ENCODE data around the gene PRSS22. TPM values are rescaled to one million over a fixed set of nuclear protein-coding genes. Genes with fewer than 3 reads are reported as not detected.

Gene PRSS22
- total and polyA plus RNA-seq, 2 experiments from 2014 or later: 1.3 to 2.0 TPM

DNA sequence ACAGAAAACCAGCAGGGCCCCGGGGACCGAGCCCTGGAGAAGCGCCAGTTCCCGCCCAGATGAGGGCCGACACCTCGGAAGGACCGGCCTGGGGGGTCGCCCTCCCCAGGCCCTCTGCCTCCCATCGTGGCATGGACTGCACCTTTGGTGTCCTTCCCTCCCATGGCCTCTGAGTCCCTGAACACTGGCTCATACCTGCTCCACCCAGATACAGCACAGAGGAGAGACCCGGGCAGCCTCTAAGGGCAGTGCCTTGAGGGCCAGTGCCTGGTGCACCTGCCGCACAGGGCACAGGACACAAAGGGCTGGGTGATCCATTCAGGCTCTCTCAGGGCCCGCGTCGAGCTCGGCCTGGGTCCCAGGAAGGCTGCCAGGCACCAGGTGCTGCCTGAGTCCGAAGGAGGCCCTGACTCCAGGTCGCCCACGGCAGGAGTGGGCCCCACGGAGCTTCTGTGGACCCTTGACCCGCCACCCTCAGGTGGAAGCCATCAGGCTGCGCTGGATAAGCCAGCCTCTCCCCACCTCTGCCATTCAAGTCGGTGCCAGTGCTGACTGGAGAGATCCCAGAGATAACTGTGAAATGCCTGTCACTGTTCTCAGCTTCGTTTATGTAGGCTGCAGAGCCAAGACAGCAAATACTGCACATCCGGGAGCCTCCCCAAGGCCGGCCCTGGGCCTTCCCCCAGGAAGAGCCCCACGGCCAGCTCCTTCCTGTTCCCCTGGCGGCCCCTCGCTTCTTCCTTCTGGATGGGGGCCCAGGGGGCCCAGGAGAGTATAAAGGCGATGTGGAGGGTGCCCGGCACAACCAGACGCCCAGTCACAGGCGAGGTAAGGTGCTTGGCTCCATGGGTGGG, 28.2 kb downstream of the PRSS22 start, which contains the start of gene ZG16B:
Gene ZG16B, plus strand, starts transcription at position 803 of the 854 bp plus-strand sequence. CDS start 139 bp downstream, outside the sequence.
- Mint-ChIP-seq H3K4me3 (no peak within 1 kb of the TSS), H3K27me3 (ENCODE audit: insufficient read depth, low read depth, poor library complexity) (peaks cover 9% of the 10 kb centered on the region), H3K4me1 (no peaks in the 10 kb centered on the region), H3K9me3 (no peaks in the 10 kb centered on the region; the same call in 2 of the 3 replicates), H3K36me3 (ENCODE audit: low read depth) (no peaks in the 10 kb centered on the region), H3K27ac (no peak within 1 kb of the TSS)
- no peak within 1 kb of the TSS for H3K4me2 ChIP-seq
- DNase-seq (ENCODE audit: low spot score) (no peak), ATAC-seq (no peak)
- no peak for TF ChIP-seq ZNF331 (CRISPR knock-in tag; IDR thresholded peaks at IDR 0.05; ENCODE audit: low read depth)
- TF ChIP-seq, protein P1, sequence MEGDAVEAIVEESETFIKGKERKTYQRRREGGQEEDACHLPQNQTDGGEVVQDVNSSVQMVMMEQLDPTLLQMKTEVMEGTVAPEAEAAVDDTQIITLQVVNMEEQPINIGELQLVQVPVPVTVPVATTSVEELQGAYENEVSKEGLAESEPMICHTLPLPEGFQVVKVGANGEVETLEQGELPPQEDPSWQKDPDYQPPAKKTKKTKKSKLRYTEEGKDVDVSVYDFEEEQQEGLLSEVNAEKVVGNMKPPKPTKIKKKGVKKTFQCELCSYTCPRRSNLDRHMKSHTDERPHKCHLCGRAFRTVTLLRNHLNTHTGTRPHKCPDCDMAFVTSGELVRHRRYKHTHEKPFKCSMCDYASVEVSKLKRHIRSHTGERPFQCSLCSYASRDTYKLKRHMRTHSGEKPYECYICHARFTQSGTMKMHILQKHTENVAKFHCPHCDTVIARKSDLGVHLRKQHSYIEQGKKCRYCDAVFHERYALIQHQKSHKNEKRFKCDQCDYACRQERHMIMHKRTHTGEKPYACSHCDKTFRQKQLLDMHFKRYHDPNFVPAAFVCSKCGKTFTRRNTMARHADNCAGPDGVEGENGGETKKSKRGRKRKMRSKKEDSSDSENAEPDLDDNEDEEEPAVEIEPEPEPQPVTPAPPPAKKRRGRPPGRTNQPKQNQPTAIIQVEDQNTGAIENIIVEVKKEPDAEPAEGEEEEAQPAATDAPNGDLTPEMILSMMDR (conservative IDR thresholded peaks at IDR 0.05; ENCODE audit: low read depth in 2 of 2): no peak
- no peak for TF ChIP-seq ZNF114 (CRISPR knock-in tag; IDR thresholded peaks at IDR 0.05)
- no peak for TF ChIP-seq STAT1 (IDR thresholded peaks at IDR 0.05; ENCODE audit: unreplicated experiment)
- TF ChIP-seq, protein P2, sequence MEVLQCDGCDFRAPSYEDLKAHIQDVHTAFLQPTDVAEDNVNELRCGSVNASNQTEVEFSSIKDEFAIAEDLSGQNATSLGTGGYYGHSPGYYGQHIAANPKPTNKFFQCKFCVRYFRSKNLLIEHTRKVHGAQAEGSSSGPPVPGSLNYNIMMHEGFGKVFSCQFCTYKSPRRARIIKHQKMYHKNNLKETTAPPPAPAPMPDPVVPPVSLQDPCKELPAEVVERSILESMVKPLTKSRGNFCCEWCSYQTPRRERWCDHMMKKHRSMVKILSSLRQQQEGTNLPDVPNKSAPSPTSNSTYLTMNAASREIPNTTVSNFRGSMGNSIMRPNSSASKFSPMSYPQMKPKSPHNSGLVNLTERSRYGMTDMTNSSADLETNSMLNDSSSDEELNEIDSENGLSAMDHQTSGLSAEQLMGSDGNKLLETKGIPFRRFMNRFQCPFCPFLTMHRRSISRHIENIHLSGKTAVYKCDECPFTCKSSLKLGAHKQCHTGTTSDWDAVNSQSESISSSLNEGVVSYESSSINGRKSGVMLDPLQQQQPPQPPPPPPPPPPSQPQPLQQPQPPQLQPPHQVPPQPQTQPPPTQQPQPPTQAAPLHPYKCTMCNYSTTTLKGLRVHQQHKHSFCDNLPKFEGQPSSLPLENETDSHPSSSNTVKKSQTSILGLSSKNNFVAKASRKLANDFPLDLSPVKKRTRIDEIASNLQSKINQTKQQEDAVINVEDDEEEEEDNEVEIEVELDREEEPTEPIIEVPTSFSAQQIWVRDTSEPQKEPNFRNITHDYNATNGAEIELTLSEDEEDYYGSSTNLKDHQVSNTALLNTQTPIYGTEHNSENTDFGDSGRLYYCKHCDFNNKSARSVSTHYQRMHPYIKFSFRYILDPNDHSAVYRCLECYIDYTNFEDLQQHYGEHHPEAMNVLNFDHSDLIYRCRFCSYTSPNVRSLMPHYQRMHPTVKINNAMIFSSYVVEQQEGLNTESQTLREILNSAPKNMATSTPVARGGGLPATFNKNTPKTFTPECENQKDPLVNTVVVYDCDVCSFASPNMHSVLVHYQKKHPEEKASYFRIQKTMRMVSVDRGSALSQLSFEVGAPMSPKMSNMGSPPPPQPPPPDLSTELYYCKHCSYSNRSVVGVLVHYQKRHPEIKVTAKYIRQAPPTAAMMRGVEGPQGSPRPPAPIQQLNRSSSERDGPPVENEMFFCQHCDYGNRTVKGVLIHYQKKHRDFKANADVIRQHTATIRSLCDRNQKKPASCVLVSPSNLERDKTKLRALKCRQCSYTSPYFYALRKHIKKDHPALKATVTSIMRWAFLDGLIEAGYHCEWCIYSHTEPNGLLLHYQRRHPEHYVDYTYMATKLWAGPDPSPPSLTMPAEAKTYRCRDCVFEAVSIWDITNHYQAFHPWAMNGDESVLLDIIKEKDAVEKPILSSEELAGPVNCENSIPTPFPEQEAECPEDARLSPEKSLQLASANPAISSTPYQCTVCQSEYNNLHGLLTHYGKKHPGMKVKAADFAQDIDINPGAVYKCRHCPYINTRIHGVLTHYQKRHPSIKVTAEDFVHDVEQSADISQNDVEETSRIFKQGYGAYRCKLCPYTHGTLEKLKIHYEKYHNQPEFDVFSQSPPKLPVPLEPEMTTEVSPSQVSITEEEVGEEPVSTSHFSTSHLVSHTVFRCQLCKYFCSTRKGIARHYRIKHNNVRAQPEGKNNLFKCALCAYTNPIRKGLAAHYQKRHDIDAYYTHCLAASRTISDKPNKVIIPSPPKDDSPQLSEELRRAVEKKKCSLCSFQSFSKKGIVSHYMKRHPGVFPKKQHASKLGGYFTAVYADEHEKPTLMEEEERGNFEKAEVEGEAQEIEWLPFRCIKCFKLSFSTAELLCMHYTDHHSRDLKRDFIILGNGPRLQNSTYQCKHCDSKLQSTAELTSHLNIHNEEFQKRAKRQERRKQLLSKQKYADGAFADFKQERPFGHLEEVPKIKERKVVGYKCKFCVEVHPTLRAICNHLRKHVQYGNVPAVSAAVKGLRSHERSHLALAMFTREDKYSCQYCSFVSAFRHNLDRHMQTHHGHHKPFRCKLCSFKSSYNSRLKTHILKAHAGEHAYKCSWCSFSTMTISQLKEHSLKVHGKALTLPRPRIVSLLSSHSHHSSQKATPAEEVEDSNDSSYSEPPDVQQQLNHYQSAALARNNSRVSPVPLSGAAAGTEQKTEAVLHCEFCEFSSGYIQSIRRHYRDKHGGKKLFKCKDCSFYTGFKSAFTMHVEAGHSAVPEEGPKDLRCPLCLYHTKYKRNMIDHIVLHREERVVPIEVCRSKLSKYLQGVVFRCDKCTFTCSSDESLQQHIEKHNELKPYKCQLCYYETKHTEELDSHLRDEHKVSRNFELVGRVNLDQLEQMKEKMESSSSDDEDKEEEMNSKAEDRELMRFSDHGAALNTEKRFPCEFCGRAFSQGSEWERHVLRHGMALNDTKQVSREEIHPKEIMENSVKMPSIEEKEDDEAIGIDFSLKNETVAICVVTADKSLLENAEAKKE (CRISPR knock-in tag; IDR thresholded peaks at IDR 0.05): no peak
- H3K4me1 ChIP-seq (ENCODE audit: insufficient read depth): no peaks in the 10 kb centered on the region
- H4K20me1 ChIP-seq (replicated peaks; ENCODE audit: insufficient read depth): no peaks in the 10 kb centered on the region
- no peaks in the 10 kb centered on the region for H3K9me2 ChIP-seq (ENCODE audit: insufficient read depth)
- no peaks in the 10 kb centered on the region for H3K79me2 ChIP-seq (replicated peaks; ENCODE audit: insufficient read depth)
- H3K27ac ChIP-seq (ENCODE audit: low read depth): no peak within 1 kb of the TSS
- H3F3A ChIP-seq (replicated peaks; ENCODE audit: low read depth): no peaks in the 10 kb centered on the region
- no peaks in the 10 kb centered on the region for H3K36me3 ChIP-seq (ENCODE audit: insufficient read depth)
- no peak within 1 kb of the TSS for H3K4me3 ChIP-seq
- no peak within 1 kb of the TSS for H2AFZ ChIP-seq
- H3K27me3 ChIP-seq (ENCODE audit: insufficient read depth): no peaks in the 10 kb centered on the region

Measured in GM23338 (cell line).